IMR-90 (cell line): ENCODE results near the gene FNDC7.

Source experiments
- FOS ChIP-seq: fragments of 150-350 bp; IDR thresholded peaks from 2 replicates; pipeline ENCODE4 v1.6.1; 2016; ENCODE audit warnings: low read depth, low read length
- MXI1 ChIP-seq: IDR thresholded peaks from 2 replicates; pipeline ENCODE4 v1.6.1; 2012; ENCODE audit warnings: low read depth, mild to moderate bottlenecking, low read length, moderate library complexity, borderline replicate concordance
- POLR2A ChIP-seq: IDR thresholded peaks from 2 replicates; pipeline ENCODE4 v1.6.1; 2012; ENCODE audit warnings: mild to moderate bottlenecking, low read depth, low read length
- SMC3 ChIP-seq: fragments of 150-350 bp; IDR thresholded peaks from 2 replicates; pipeline ENCODE4 v1.6.1; 2016; ENCODE audit warnings: low read depth, mild to moderate bottlenecking, antibody characterized with exemption, low read length, moderate library complexity
- TF ChIP-seq, protein P1 (sequence below): conservative IDR thresholded peaks from 2 replicates; pipeline ENCODE4 v1.5.1; 2012; ENCODE audit warnings: mild to moderate bottlenecking, low read depth, low read length, improper control_type of control experiment
- TF ChIP-seq, protein P2 (sequence below): fragments of 150-350 bp; IDR thresholded peaks from 2 replicates; pipeline ENCODE4 v1.6.1; 2017; ENCODE audit warnings: mild to moderate bottlenecking, antibody characterized with exemption, low read length, low read depth

DNA sequence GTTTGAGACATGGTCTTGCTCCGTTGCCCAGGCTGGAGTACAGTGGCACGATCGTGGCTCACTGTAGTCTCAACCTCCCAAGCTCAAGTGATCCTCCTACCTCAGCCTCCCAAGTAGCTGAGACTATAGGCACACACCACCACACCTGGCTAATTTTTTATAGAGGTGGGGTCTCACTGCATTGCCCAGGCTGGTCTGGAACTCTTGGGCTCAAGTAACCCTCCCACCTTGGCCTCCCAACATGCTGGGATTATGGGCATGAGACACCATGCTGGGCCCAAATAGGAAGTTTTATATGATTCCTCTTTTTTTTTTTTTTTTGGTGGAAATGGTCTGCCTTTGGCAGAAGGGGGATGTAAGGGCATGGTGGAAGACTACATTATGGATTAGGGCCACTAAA is 6.1 kb upstream of the FNDC7 start:
- TF ChIP-seq POLR2A (no peak), FOS (no peak), MXI1 (no peak), SMC3 (no peak)
- TF ChIP-seq, protein P1, sequence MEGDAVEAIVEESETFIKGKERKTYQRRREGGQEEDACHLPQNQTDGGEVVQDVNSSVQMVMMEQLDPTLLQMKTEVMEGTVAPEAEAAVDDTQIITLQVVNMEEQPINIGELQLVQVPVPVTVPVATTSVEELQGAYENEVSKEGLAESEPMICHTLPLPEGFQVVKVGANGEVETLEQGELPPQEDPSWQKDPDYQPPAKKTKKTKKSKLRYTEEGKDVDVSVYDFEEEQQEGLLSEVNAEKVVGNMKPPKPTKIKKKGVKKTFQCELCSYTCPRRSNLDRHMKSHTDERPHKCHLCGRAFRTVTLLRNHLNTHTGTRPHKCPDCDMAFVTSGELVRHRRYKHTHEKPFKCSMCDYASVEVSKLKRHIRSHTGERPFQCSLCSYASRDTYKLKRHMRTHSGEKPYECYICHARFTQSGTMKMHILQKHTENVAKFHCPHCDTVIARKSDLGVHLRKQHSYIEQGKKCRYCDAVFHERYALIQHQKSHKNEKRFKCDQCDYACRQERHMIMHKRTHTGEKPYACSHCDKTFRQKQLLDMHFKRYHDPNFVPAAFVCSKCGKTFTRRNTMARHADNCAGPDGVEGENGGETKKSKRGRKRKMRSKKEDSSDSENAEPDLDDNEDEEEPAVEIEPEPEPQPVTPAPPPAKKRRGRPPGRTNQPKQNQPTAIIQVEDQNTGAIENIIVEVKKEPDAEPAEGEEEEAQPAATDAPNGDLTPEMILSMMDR = no peak
- TF ChIP-seq, protein P2, sequence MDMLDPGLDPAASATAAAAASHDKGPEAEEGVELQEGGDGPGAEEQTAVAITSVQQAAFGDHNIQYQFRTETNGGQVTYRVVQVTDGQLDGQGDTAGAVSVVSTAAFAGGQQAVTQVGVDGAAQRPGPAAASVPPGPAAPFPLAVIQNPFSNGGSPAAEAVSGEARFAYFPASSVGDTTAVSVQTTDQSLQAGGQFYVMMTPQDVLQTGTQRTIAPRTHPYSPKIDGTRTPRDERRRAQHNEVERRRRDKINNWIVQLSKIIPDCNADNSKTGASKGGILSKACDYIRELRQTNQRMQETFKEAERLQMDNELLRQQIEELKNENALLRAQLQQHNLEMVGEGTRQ = no peak
